Superior temporal gyrus (tissue), 1 donor: Measurements from ENCODE around the gene HSF2BP.
"Not testable (repeated sequence)": the region's sequence is repeated elsewhere in the genome, so short reads cannot be mapped to it uniquely, and the experiment has no call there.

Experiments
- DNase-seq: peaks from one replicate; pipeline ENCODE4 v3.0.0-alpha.2; 2016; ENCODE audit errors: extremely low spot score

HSF2BP gene

DNA sequence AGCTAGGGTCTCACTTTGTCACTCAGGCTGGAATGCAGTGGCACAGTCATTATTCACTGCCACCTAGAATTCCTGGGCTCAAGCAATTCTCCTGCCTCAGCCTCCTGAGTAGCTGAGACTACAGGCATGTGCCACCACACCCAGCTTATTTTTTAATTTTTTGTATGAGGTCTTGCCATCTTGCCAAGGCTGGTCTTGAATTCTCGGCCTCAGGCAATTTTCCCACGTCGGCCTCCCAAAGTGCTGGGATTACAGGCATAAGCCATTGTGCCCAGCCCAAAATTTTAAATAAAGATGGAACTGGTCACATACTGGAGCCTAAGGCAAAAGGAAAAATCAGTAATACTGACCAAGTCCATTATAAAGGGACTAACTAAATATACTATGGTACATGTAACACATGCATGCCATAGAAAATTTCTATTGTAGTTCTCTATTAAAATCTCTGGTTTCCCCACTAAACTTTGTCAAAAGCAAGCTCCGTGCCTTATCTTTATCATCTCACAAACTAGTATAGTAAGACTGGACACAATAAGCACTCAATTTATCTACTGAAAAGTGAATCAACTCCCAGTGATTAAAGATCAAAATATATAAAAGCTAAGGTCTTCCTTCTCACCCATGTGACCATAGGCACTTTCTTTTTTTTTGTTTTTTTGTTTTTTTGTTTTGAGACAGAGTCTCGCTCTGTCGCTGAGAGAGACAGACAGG is 61.6 kb downstream of the HSF2BP start:
- no peak for DNase-seq

DNA sequence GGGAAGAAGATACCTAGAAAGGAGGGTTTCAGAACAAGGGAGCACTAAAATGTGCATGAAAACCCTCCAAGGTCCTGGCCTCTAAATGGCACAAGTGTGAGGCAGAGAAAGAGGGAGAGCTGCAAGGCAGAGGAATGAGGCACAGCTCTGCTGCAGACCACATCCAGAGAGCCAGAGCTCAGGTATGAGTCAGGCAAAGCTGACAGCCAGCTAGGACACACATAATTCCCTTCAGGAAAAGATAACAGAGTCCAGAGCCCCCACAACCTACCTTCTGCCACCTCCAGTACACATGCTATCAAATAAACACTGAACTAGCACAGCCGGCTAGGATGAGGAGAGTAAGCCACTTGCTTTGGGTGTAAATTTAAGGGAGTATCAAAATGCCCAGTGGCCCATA is 62.2 kb downstream of the HSF2BP start:
- no peak for DNase-seq

GRCh38 chr21:43596616-43597015 is 62.7 kb downstream of the HSF2BP start:
- DNase-seq, result no peak

- DNase-seq, result not testable (repeated sequence)
These were observed 63.5 kb downstream of the HSF2BP start for GRCh38 chr21:43595769-43596168.

GRCh38 chr21:43593078-43593477 is 66.2 kb downstream of the HSF2BP start:
- DNase-seq, result no peak

GRCh38 chr21:43591571-43591970 is 67.7 kb downstream of the HSF2BP start:
- DNase-seq, result no peak

DNA sequence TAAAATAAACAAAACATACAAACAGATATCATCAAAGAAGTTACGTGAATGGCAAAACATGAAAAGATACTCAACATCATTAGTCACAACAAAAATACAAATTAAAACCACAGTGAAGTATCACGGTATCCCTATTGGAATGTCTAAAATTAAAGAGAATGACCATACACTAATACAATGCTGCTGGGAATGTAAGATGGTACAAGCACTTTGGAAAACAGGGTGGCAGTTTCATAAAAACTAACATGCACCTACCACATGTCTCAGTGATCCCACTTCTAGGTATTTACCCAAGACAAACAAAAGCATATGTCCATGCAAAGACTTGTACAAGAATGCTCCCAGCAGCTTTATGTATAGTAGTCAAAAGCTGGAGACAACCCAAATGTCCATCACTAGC is 69.1 kb downstream of the HSF2BP start:
- DNase-seq, result no peak

DNA sequence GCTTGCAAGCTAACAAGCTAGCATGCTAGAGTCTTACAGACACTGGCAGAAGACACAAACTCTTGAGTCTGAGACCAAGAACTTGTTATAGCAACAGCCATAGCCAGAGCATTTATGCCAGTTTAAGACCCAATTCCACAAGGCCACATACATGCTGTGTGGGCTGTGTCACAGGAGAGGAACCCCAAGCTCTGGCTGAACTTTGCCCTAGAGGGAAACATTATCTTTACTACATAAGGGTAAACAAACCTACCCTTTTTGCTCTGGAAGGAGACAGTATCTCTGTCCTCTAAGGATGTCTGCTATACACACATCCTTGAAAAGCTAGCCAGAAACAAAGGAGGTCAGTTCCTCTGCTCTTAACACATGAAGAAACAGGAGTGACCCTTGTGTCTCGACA is 70.3 kb downstream of the HSF2BP start:
- no peak for DNase-seq

GRCh38 chr21:43585924-43586413 is 73.3 kb downstream of the HSF2BP start:
- no peak for DNase-seq

- DNase-seq, result no peak
These were observed 73.8 kb downstream of the HSF2BP start for GRCh38 chr21:43585514-43585913.

GRCh38 chr21:43581453-43581852 is 77.8 kb downstream of the HSF2BP start:
- DNase-seq, result no peak

- DNase-seq, result no peak
These were observed 80.5 kb downstream of the HSF2BP start for GRCh38 chr21:43578677-43579303.

DNA sequence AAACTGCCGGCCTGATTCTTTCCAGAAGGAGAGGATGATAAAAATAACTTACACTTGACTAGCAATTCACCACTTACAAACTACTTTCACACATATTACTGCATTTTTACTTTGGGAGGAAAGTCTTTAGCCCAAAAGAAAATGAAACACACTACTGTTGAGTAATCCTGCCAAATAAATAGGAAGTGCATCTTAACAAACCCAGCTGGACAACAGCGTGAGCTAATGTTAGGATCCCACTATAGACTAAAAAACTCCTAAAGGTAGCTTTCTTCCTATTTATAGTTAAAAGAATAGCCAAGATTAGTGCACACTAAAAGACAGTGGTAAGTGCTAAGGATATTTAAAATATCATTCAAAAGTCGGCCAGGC is 83.8 kb downstream of the HSF2BP start:
- no peak for DNase-seq

GRCh38 chr21:43574741-43575472 is 84.4 kb downstream of the HSF2BP start:
- peak; percentile 17 for DNase-seq

GRCh38 chr21:43573921-43574320 is 85.4 kb downstream of the HSF2BP start:
- no peak for DNase-seq

GRCh38 chr21:43572446-43572845 is 86.8 kb downstream of the HSF2BP start:
- no peak for DNase-seq

DNA sequence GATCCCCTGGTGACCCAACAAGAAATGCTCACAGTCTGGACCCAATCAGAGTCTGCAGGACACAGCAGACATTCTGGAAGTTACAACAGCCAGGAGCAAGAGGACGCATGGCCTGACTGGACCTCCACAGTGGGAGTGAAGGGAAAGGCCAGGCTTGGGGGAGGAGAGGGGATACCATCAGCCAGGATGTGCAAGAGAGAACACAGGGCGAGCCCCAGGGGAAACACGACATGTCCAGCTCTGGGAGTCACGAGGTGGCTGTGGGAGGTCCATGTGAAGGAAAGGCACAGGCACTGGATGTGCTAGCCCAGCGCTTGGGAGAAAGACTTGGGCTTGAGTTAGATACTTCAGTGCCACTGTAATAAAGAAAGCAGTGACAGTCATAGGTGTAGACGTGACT is 87.3 kb downstream of the HSF2BP start:
- no peak for DNase-seq

DNA sequence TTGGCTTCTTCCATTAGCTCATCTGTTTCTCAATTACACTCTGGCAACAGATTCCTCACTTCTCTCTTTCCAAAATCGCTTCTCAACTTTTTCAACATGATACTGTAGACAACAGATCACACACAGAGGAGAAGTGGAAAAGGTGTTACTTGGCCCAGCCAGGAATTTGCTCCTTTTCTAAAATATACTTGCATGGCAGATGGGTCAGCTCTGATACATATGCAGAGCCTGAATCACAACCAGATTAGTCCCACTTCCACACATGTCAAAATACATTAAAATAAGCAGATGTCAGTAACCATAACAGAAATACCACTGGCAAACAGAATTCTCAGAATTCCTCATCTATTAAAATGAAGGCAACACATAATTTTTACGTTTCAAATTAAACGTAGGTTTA is 89.1 kb downstream of the HSF2BP start:
- DNase-seq, result not testable (repeated sequence)

- not testable (repeated sequence) for DNase-seq
These were observed 96.8 kb downstream of the HSF2BP start for GRCh38 chr21:43562451-43562850.

GRCh38 chr21:43540561-43540960 is 118.7 kb downstream of the HSF2BP start:
- DNase-seq, result not testable (repeated sequence)

DNA sequence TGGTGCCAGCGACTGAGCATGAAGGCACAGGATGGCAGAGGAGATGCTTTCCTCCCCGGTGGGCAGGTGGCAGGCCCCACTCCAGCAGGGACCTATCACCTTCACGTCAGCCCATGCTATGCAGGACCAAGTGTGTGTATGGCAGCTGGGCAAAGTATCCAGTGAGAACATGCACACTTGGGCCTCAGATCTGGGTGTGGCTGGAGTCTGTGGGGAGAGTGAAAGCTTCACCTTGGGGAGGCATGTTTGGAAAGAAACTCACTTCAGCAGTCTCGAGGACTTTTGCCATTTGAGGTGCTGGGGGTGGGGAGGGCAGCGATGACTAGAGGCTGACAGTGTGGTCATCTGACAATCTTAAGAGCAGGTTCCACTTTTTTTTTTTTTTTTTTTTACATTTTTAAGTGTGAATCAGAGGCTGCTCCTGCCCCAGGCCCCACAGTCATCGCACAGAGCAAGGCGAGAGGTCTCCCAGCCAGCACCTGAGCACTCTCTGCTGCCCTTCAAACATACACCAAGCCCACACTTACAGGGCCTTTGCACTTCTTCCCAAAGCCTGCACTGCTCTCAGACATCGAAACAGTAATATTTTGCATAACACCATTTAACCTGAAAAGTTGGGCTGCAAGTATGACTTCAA is 136.7 kb downstream of the HSF2BP start:
- not testable (repeated sequence) for DNase-seq

DNA sequence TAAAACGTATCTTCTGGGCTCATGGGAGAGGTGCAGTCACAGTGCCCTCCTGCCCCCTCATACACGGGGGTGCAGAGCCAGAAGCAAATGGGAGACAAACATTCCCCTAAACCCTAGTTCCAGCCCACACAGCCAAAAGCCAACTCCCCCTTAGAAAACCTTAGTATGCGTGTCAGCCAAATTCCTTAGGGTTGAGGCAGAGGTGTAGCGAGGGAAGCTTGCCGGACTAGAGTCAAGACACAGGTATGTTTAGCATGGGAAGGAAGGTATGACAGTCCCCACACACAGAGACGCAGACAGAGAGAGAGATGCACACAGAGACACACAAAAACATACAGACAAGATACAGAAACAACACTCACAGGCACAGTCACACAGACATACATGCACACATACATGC is 141.6 kb downstream of the HSF2BP start:
- not testable (repeated sequence) for DNase-seq
